GM12878 (cell line): ENCODE measurements around the gene HIVEP2. TPM values are rescaled to one million over a fixed set of nuclear protein-coding genes. Genes with fewer than 3 reads are reported as not detected.
A peak's percentile ranks its signal among the peaks of the same experiment; 100 is the strongest.

ENCODE experiments used
- ATF7 ChIP-seq: fragments of 450-650 bp; IDR thresholded peaks from 2 replicates; pipeline ENCODE4 v1.6.1; 2016; ENCODE audit warnings: low read depth, mild to moderate bottlenecking
- CBFB ChIP-seq: IDR thresholded peaks from 2 replicates; pipeline ENCODE4 v1.6.1; 2016; ENCODE audit warnings: antibody characterized with exemption, low read depth
- ETV6 ChIP-seq, 2 experiments: fragments of 450-650 bp in 1 of 2; IDR thresholded peaks in 1 of 2; conservative IDR thresholded peaks in 1 of 2; 2 replicates each; pipeline ENCODE4 v1.6.1; 2014; ENCODE audit warnings: antibody characterized with exemption in 1 of 2, borderline replicate concordance in 1 of 2, low read depth in 1 of 2, mild to moderate bottlenecking in 1 of 2, moderate library complexity in 1 of 2
- HDGF ChIP-seq: fragments of 450-650 bp; IDR thresholded peaks from 2 replicates; pipeline ENCODE4 v1.6.1; 2016; ENCODE audit warnings: antibody characterized with exemption
- LARP7 ChIP-seq: fragments of 450-650 bp; IDR thresholded peaks from 2 replicates; pipeline ENCODE4 v1.6.1; 2017; ENCODE audit warnings: mild to moderate bottlenecking
- MEF2B ChIP-seq: fragments of 450-650 bp; IDR thresholded peaks from 2 replicates; pipeline ENCODE4 v1.6.1; 2018; ENCODE audit warnings: mild to moderate bottlenecking, moderate library complexity; ENCODE audit not compliant: partially characterized antibody, poor library complexity, severe bottlenecking
- NFIC ChIP-seq: IDR thresholded peaks from 2 replicates; pipeline ENCODE4 v1.6.1; 2012; ENCODE audit warnings: low read depth, mild to moderate bottlenecking, inconsistent platforms, low read length, moderate library complexity
- NR2C1 ChIP-seq: fragments of 450-650 bp; IDR thresholded peaks from 2 replicates; pipeline ENCODE4 v1.6.1; 2017; ENCODE audit warnings: antibody characterized with exemption, mild to moderate bottlenecking, moderate library complexity
- NR2C2 ChIP-seq: IDR thresholded peaks from 2 replicates; pipeline ENCODE4 v1.6.1; 2011; ENCODE audit warnings: borderline replicate concordance, low read depth; ENCODE audit not compliant: control insufficient read depth, insufficient read length
- NR2F1 ChIP-seq: fragments of 450-650 bp; conservative IDR thresholded peaks from 2 replicates; pipeline ENCODE4 v1.6.1; 2017; ENCODE audit warnings: mild to moderate bottlenecking
- PBX3 ChIP-seq: IDR thresholded peaks from 2 replicates; pipeline ENCODE4 v1.6.1; 2011; ENCODE audit warnings: mild to moderate bottlenecking, low read depth, low read length, moderate library complexity; ENCODE audit not compliant: insufficient replicate concordance
- SIN3A ChIP-seq: IDR thresholded peaks from 2 replicates; pipeline ENCODE4 v1.6.1; 2012; ENCODE audit warnings: low read depth, low read length, improper control_type of control experiment
- SMAD5 ChIP-seq: IDR thresholded peaks from 2 replicates; pipeline ENCODE4 v1.6.1; 2016; ENCODE audit warnings: antibody characterized with exemption, low read depth
- SREBF1 ChIP-seq: IDR thresholded peaks from 2 replicates; pipeline ENCODE4 v1.6.1; 2012; ENCODE audit warnings: mild to moderate bottlenecking, low read length
- SRF ChIP-seq, 2 experiments: IDR thresholded peaks; 2 replicates each; pipeline ENCODE4 v1.6.1; 2011; ENCODE audit warnings: low read depth in 2 of 2, low read length in 2 of 2, mild to moderate bottlenecking in 1 of 2, moderate library complexity in 1 of 2
- STAT3 ChIP-seq: IDR thresholded peaks from 2 replicates; pipeline ENCODE4 v1.6.1; 2011; ENCODE audit warnings: low read depth, low read length, improper control_type of control experiment
- polyA plus RNA-seq, 11 experiments: library from polyadenylated mRNA; depleted of rRNA in 4 of 11; unstranded in 6 of 11; stranded (reverse) in 5 of 11; fragments of >200 nt; fragmentation: Nextera tagmentation in 4 of 11; fragmentation: Illumina TruSeq in 1 of 11; extraction: Ambion mirVana in 4 of 11; extraction: Trizol in 1 of 11; gene quantifications; 1 replicate in 1 of 11; 2 replicates in 10 of 11; pipeline versions ENCODE4 v1.2.1 to v1.2.3, GENCODE V29; 2011 to 2016; ENCODE audit warnings: inconsistent platforms in 2 of 11, missing spikeins in 2 of 11, low read depth in 1 of 11
- total RNA-seq, 4 experiments: library from RNA; depleted of rRNA in 3 of 4; stranded (reverse); fragments of >200 nt in 3 of 4; fragmentation: Illumina TruSeq in 1 of 4; extraction: Trizol in 1 of 4; gene quantifications; 2 replicates each; pipeline versions ENCODE4 v1.2.1 to v1.2.3, GENCODE V29; 2013 to 2021
- TF ChIP-seq, protein P1 (sequence below): fragments of 450-650 bp; IDR thresholded peaks from 2 replicates; pipeline ENCODE4 v1.6.1; 2014; ENCODE audit warnings: mild to moderate bottlenecking
- TF ChIP-seq, protein P2 (sequence below): IDR thresholded peaks from 2 replicates; pipeline ENCODE4 v1.6.1; 2012; ENCODE audit warnings: low read depth, low read length, improper control_type of control experiment
- TF ChIP-seq, protein P3 (sequence below): IDR thresholded peaks from 2 replicates; pipeline ENCODE4 v1.6.1; 2012; ENCODE audit warnings: mild to moderate bottlenecking, low read depth, low read length
- TF ChIP-seq, protein P4 (sequence below): IDR thresholded peaks from 2 replicates; pipeline ENCODE4 v1.6.1; 2011; ENCODE audit warnings: low read depth, low read length, improper control_type of control experiment, borderline replicate concordance
- TF ChIP-seq, protein P5 (sequence below): IDR thresholded peaks from 2 replicates; pipeline ENCODE4 v1.6.1; 2011; ENCODE audit warnings: low read depth, mild to moderate bottlenecking, low read length, moderate library complexity, borderline replicate concordance; ENCODE audit errors: extremely low read depth

The HIVEP2 gene
- total and polyA plus RNA-seq, 10 of the 15 experiments (the other 5 are each of a cell fraction or from before 2014, with no cell fraction given), result 1.2 to 15.7 (median 10.2) TPM

DNA sequence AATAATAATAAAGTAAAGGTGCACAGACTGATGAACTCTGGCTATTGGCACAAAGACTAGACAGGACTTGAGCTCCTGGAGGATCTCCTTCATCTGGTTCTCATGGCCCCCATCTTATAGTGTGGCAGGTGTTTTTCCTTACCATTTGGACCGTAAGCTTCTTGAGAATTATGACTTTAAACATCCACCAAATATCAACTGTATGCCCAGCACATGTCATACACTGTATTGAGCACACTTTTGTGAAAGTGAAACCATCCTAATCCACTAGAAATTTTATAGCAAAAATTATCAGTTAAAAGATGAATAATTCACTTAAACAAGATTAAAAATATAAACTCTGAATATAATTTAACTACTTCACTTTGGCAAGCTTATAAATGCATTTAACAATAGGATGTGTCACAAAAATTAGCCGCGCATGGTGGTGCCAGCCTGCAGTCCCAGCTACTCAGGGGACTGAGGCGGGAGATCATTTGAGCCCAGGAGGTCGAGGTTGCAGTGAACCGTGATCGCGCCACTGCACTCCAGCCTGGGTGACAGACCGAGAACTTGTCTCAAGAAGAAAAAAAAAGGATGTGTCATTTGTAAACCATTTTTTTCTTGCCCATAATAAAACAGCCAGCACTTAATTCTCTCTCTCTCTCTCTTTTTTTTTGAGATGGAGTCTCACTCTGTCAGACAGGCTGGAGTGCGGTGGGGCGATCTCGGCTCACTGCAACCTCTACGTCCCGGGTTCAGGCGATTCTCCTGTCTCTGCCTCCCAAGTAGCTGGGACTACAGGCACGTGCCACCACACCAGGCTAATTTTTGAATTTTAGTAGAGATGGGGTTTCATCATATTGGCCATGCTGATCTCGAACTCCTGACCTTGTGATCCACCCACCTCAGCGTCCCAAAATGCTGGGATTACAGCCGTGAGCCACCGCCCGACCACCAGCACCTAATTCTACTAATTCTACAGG lies 9.1 kb downstream of the HIVEP2 start (continued):
- TF ChIP-seq, protein P1, sequence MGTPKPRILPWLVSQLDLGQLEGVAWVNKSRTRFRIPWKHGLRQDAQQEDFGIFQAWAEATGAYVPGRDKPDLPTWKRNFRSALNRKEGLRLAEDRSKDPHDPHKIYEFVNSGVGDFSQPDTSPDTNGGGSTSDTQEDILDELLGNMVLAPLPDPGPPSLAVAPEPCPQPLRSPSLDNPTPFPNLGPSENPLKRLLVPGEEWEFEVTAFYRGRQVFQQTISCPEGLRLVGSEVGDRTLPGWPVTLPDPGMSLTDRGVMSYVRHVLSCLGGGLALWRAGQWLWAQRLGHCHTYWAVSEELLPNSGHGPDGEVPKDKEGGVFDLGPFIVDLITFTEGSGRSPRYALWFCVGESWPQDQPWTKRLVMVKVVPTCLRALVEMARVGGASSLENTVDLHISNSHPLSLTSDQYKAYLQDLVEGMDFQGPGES, result no peak
- TF ChIP-seq NR2C2, result no peak
- TF ChIP-seq PBX3, result no peak
- TF ChIP-seq NR2F1, result peak; percentile 92
- peak; percentile 47; the same call in 1 of the 2 replicates for TF ChIP-seq NFIC
- TF ChIP-seq SREBF1, result no peak
- TF ChIP-seq LARP7, result no peak
- TF ChIP-seq, protein P2, sequence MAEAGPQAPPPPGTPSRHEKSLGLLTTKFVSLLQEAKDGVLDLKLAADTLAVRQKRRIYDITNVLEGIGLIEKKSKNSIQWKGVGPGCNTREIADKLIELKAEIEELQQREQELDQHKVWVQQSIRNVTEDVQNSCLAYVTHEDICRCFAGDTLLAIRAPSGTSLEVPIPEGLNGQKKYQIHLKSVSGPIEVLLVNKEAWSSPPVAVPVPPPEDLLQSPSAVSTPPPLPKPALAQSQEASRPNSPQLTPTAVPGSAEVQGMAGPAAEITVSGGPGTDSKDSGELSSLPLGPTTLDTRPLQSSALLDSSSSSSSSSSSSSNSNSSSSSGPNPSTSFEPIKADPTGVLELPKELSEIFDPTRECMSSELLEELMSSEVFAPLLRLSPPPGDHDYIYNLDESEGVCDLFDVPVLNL, result no peak
- TF ChIP-seq, protein P3, sequence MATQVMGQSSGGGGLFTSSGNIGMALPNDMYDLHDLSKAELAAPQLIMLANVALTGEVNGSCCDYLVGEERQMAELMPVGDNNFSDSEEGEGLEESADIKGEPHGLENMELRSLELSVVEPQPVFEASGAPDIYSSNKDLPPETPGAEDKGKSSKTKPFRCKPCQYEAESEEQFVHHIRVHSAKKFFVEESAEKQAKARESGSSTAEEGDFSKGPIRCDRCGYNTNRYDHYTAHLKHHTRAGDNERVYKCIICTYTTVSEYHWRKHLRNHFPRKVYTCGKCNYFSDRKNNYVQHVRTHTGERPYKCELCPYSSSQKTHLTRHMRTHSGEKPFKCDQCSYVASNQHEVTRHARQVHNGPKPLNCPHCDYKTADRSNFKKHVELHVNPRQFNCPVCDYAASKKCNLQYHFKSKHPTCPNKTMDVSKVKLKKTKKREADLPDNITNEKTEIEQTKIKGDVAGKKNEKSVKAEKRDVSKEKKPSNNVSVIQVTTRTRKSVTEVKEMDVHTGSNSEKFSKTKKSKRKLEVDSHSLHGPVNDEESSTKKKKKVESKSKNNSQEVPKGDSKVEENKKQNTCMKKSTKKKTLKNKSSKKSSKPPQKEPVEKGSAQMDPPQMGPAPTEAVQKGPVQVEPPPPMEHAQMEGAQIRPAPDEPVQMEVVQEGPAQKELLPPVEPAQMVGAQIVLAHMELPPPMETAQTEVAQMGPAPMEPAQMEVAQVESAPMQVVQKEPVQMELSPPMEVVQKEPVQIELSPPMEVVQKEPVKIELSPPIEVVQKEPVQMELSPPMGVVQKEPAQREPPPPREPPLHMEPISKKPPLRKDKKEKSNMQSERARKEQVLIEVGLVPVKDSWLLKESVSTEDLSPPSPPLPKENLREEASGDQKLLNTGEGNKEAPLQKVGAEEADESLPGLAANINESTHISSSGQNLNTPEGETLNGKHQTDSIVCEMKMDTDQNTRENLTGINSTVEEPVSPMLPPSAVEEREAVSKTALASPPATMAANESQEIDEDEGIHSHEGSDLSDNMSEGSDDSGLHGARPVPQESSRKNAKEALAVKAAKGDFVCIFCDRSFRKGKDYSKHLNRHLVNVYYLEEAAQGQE, result no peak
- peak; percentile 6; the same call in 1 of the 2 replicates for TF ChIP-seq NR2C1
- TF ChIP-seq HDGF, result no peak
- TF ChIP-seq SMAD5, result peak; percentile 32; the same call in 1 of the 2 replicates
- TF ChIP-seq ATF7, result no peak
- no peak for TF ChIP-seq STAT3
- TF ChIP-seq, protein P4, sequence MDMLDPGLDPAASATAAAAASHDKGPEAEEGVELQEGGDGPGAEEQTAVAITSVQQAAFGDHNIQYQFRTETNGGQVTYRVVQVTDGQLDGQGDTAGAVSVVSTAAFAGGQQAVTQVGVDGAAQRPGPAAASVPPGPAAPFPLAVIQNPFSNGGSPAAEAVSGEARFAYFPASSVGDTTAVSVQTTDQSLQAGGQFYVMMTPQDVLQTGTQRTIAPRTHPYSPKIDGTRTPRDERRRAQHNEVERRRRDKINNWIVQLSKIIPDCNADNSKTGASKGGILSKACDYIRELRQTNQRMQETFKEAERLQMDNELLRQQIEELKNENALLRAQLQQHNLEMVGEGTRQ, result no peak
- TF ChIP-seq CBFB, result no peak
- TF ChIP-seq SRF (IDR thresholded peaks at IDR 0.05; ENCODE audit: low read depth in 2 of 2, low read length in 2 of 2), result no peak
- TF ChIP-seq ETV6 (conservative IDR thresholded peaks at IDR 0.05 in 1 of 2, IDR thresholded peaks at IDR 0.05 in 1 of 2; ENCODE audit: borderline replicate concordance in 1 of 2, low read depth in 1 of 2), result peak in 1 of 2 experiments; percentile 32; a peak in 1 of 4 replicates
- TF ChIP-seq MEF2B, result peak; percentile 28
- TF ChIP-seq SIN3A, result no peak
- TF ChIP-seq, protein P5, sequence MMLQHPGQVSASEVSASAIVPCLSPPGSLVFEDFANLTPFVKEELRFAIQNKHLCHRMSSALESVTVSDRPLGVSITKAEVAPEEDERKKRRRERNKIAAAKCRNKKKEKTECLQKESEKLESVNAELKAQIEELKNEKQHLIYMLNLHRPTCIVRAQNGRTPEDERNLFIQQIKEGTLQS, result no peak
